ENCODE data around the gene PCGF5. TPM values are rescaled to one million over a fixed set of nuclear protein-coding genes. Genes with fewer than 3 reads are reported as not detected.

PCGF5 gene
- total RNA-seq, 1 donor from 2014 or later: 31.2 TPM

- Mint-ChIP-seq H3K27ac (ENCODE audit: unreplicated experiment) (no peak overlapping the region), H3K9me3 (ENCODE audit: unreplicated experiment) (peaks cover 4% of the 10 kb centered on the region), H3K36me3 (ENCODE audit: unreplicated experiment) (peaks cover 5% of the 10 kb centered on the region), H3K4me1 (ENCODE audit: unreplicated experiment) (peaks cover 27% of the 10 kb centered on the region), H3K27me3 (ENCODE audit: unreplicated experiment) (no peaks in the 10 kb centered on the region), H3K4me3 (ENCODE audit: unreplicated experiment) (no peak overlapping the region)
- DNase-seq (ENCODE audit: extremely low spot score, unreplicated experiment): no peak
- TF ChIP-seq, protein P1, sequence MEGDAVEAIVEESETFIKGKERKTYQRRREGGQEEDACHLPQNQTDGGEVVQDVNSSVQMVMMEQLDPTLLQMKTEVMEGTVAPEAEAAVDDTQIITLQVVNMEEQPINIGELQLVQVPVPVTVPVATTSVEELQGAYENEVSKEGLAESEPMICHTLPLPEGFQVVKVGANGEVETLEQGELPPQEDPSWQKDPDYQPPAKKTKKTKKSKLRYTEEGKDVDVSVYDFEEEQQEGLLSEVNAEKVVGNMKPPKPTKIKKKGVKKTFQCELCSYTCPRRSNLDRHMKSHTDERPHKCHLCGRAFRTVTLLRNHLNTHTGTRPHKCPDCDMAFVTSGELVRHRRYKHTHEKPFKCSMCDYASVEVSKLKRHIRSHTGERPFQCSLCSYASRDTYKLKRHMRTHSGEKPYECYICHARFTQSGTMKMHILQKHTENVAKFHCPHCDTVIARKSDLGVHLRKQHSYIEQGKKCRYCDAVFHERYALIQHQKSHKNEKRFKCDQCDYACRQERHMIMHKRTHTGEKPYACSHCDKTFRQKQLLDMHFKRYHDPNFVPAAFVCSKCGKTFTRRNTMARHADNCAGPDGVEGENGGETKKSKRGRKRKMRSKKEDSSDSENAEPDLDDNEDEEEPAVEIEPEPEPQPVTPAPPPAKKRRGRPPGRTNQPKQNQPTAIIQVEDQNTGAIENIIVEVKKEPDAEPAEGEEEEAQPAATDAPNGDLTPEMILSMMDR (IDR thresholded peaks at IDR 0.05): no peak
Measured at GRCh38 chr10:91196268-91197048, 24.0 kb upstream of the PCGF5 start.

DNA sequence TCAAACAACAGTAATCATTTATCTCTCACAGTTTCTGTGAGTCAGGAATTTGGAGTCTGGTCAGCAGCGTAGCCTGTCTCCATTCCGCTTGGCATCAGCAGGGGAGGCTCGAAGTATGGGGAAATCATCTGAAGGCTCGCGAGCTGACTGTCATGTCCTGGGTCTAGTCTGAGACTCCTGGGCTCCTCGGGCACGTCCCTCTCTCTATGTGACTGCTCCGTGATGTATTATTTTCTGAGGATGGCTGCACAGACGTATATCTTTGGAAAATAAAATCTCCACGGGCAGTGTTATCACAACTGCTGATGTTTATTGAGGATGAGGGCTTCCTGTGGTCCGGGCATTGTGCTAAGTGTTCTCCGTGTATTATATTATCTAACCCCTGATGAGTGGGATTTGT, 23.3 kb upstream of the PCGF5 start:
- peaks cover 31% of the 10 kb centered on the region for H3K4me1 Mint-ChIP-seq (ENCODE audit: unreplicated experiment)
- H3K36me3 Mint-ChIP-seq (ENCODE audit: unreplicated experiment): peaks cover 5% of the 10 kb centered on the region
- TF ChIP-seq, protein P1 (IDR thresholded peaks at IDR 0.05): no peak
- DNase-seq (ENCODE audit: extremely low spot score, unreplicated experiment): no peak
- no peaks in the 10 kb centered on the region for H3K27me3 Mint-ChIP-seq (ENCODE audit: unreplicated experiment)
- H3K4me3 Mint-ChIP-seq (ENCODE audit: unreplicated experiment): no peak overlapping the region
- H3K9me3 Mint-ChIP-seq (ENCODE audit: unreplicated experiment): peaks cover 4% of the 10 kb centered on the region
- no peak overlapping the region for H3K27ac Mint-ChIP-seq (ENCODE audit: unreplicated experiment)

- H3K4me3 Mint-ChIP-seq (ENCODE audit: unreplicated experiment): no peak overlapping the region
- DNase-seq (ENCODE audit: extremely low spot score, unreplicated experiment): no peak
- no peaks in the 10 kb centered on the region for H3K27me3 Mint-ChIP-seq (ENCODE audit: unreplicated experiment)
- peak overlapping the region; percentile 46 for H3K27ac Mint-ChIP-seq (ENCODE audit: unreplicated experiment)
- peaks cover 3% of the 10 kb centered on the region for H3K9me3 Mint-ChIP-seq (ENCODE audit: unreplicated experiment)
- TF ChIP-seq, protein P1 (IDR thresholded peaks at IDR 0.05): no peak
- peaks cover 2% of the 10 kb centered on the region for H3K36me3 Mint-ChIP-seq (ENCODE audit: unreplicated experiment)
- H3K4me1 Mint-ChIP-seq (ENCODE audit: unreplicated experiment): peaks cover 31% of the 10 kb centered on the region
Measured at GRCh38 chr10:91198781-91199180, 21.7 kb upstream of the PCGF5 start.

DNA sequence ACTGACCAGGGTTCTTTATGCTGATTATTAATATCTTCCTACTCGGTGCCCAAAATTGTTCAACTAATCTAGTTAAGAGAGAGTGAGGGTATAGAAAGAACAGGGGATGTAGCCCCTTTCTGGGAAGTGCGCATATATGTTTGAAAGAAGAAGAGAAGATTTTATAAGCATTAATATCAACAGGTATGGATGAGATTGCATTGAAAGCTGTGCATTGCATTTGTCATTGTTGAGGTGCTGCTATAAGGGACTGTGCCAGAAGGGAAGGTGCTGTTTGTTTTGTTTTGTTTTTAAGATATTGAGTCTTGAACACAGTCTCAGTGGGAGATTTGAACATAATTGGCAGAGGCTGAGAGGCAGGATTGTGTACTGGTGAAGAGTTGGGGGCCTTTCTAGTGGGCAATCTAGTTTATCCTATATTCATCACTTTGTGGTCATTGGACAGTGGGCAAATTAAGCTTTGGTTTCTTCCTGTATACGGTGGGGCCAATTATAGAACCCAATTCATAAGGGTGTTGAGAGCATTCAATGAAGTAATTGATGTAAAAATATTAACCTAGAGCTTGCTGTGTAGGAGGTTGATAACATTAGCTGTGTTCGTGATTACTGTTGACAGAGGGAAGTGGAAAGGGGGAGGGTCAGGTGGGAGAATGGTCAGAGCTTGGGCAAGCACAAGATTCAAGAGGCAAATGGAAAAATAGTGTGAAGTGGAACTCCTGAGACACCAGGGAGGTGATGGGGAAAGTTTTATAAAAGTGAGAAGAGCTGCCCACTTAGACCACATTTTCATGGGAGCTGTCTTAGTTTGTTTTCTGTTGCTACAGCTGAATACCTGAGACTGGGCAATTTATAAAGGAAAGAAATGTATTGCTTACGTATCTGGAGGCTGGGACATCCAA, 19.9 kb upstream of the PCGF5 start:
- H3K9me3 Mint-ChIP-seq (ENCODE audit: unreplicated experiment): no peaks in the 10 kb centered on the region
- no peaks in the 10 kb centered on the region for H3K27me3 Mint-ChIP-seq (ENCODE audit: unreplicated experiment)
- no peaks in the 10 kb centered on the region for H3K36me3 Mint-ChIP-seq (ENCODE audit: unreplicated experiment)
- H3K4me3 Mint-ChIP-seq (ENCODE audit: unreplicated experiment): no peak overlapping the region
- H3K4me1 Mint-ChIP-seq (ENCODE audit: unreplicated experiment): peaks cover 26% of the 10 kb centered on the region
- no peak for DNase-seq (ENCODE audit: extremely low spot score, unreplicated experiment)
- H3K27ac Mint-ChIP-seq (ENCODE audit: unreplicated experiment): no peak overlapping the region
- TF ChIP-seq, protein P1 (IDR thresholded peaks at IDR 0.05): no peak
